A549 (cell line): ENCODE measurements around the gene CDK16. TPM values are rescaled to one million over a fixed set of nuclear protein-coding genes. Genes with fewer than 3 reads are reported as not detected.

Experiments used
- polyA plus RNA-seq, 4 experiments: library from polyadenylated mRNA; depleted of rRNA in 3 of 4; stranded (reverse); fragments of >200 nt; fragmentation: RNase III in 1 of 4; extraction: RNeasy Plus Mini Kit Qiagen cat#74134 plus additional on column Dnase treatment in 1 of 4; gene quantifications; 2 replicates in 3 of 4; 3 replicates in 1 of 4; pipeline ENCODE4 v1.2.3, GENCODE V29; 2011 to 2017

Gene CDK16
- polyA plus RNA-seq, 2 of the 4 experiments (the other 2 are of a cell fraction), result 105 to 111 TPM

Other genes with a start within 250 kb of the CDK16 start
- gene RGN, start 140.2 kb upstream of the CDK16 start, polyA plus RNA-seq (2011; rRNA removed), result 0.14 TPM in 1 of 2 replicates, not detected in the other
- gene RGN, start 140.2 kb upstream of the CDK16 start, polyA plus RNA-seq (2017; fragmentation: RNase III; extraction: RNeasy Plus Mini Kit Qiagen cat#74134 plus additional on column Dnase treatment), result 0.28 TPM in 1 of 3 replicates, not detected in the others
- gene NDUFB11, start 74.0 kb upstream of the CDK16 start, polyA plus RNA-seq (2011; rRNA removed), result 84.5 and 101 TPM in 2 replicates
- gene NDUFB11, start 74.0 kb upstream of the CDK16 start, polyA plus RNA-seq (2017; fragmentation: RNase III; extraction: RNeasy Plus Mini Kit Qiagen cat#74134 plus additional on column Dnase treatment), result 139 to 147 TPM (median 145 TPM) in 3 replicates
- 16.4 and 21.1 TPM in 2 replicates for gene RBM10, start 73.5 kb upstream of the CDK16 start, polyA plus RNA-seq (2011; rRNA removed)
- gene RBM10, start 73.5 kb upstream of the CDK16 start, polyA plus RNA-seq (2017; fragmentation: RNase III; extraction: RNeasy Plus Mini Kit Qiagen cat#74134 plus additional on column Dnase treatment), result 29.8 to 35.2 TPM (median 33.0 TPM) in 3 replicates
- gene UBA1, start 24.9 kb upstream of the CDK16 start, polyA plus RNA-seq (2011; rRNA removed), result 160 and 192 TPM in 2 replicates
- gene UBA1, start 24.9 kb upstream of the CDK16 start, polyA plus RNA-seq (2017; fragmentation: RNase III; extraction: RNeasy Plus Mini Kit Qiagen cat#74134 plus additional on column Dnase treatment), result 188 to 196 TPM (median 192 TPM) in 3 replicates
- gene USP11, start 14.3 kb downstream of the CDK16 start, polyA plus RNA-seq (2011; rRNA removed), result 35.6 and 36.6 TPM in 2 replicates
- 43.5 to 53.3 TPM (median 50.0 TPM) in 3 replicates for gene USP11, start 14.3 kb downstream of the CDK16 start, polyA plus RNA-seq (2017; fragmentation: RNase III; extraction: RNeasy Plus Mini Kit Qiagen cat#74134 plus additional on column Dnase treatment)
- 0.06 and 0.13 TPM in 2 replicates for gene ZNF157, start 151.9 kb downstream of the CDK16 start, polyA plus RNA-seq (2011; rRNA removed)
- gene ZNF157, start 151.9 kb downstream of the CDK16 start, polyA plus RNA-seq (2017; fragmentation: RNase III; extraction: RNeasy Plus Mini Kit Qiagen cat#74134 plus additional on column Dnase treatment), result 0.05 to 0.08 TPM (median 0.05 TPM) in 3 replicates